Astrocyte of the hippocampus (primary cell): ENCODE results near the gene SUMO2.
A peak's percentile ranks its signal among the peaks of the same experiment; 100 is the strongest.
"Not testable (repeated sequence)": the region's sequence is repeated elsewhere in the genome, so short reads cannot be mapped to it uniquely, and the experiment has no call there.

Source experiments
- DNase-seq: peaks from one replicate; pipeline ENCODE4 v3.0.0; 2011; ENCODE audit warnings: low read depth, low spot score

The SUMO2 gene

DNA sequence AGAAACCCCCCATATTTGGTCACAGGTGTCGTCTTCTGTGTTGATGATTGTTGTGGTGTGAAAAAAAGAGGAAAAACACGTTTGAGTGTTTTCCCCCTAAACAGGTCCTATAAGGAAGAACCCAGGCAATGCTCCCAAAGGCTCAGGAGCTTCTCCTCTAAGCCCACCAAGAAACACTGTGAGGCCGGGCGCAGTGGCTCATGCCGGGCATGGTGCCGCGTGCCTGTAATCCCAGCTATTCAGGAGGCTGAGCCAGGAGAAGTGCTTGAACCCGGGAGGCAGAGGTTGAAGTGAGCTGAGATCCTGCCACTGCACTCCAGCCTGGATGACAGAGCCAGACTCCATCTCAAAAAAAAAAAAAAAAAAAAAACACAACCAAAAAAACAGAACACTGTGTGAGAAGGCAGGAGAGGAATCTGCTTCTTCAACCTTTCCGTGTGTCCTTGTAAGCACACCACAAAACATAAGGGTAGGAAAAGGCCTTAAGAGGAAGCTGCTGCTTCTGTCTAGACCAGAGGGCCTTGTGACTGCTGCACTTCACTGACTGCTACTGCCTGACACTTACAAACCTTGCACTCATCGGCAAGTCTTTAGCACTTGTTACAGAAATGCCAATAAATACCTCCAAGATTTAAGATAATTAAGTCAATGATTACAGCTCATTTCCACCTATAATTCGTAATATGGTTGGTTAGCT lies 37.8 kb downstream of the SUMO2 start:
- DNase-seq, result no peak

- DNase-seq, result no peak
Observed at GRCh38 chr17:75142236-75142971, 40.4 kb downstream of the SUMO2 start.

- DNase-seq, result no peak
Observed at GRCh38 chr17:75138519-75138918, 44.2 kb downstream of the SUMO2 start.

GRCh38 chr17:75137762-75138161 lies 45.0 kb downstream of the SUMO2 start:
- DNase-seq, result not testable (repeated sequence)

- DNase-seq, result no peak
Observed at GRCh38 chr17:75135946-75136345, 46.8 kb downstream of the SUMO2 start.

DNA sequence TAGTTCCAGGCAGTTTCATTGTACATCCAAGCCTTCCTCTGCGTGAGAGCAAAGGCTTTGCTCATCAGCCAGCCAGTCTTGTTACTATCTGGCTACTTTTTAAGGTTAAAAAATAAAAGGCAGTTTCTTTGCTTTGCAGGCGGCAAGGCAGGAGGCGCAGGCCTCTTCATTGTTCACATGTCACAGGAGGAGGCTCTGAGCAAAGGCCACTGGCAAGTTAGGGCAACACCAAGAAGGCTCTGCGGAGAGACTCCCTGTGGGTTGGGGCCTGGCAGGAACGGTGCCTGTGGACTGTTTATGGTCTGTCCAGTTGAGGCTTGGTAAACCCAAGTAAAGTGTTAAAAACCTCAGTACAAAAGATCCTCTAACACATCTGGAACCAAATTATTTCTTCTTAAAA lies 47.3 kb downstream of the SUMO2 start:
- no peak for DNase-seq

DNA sequence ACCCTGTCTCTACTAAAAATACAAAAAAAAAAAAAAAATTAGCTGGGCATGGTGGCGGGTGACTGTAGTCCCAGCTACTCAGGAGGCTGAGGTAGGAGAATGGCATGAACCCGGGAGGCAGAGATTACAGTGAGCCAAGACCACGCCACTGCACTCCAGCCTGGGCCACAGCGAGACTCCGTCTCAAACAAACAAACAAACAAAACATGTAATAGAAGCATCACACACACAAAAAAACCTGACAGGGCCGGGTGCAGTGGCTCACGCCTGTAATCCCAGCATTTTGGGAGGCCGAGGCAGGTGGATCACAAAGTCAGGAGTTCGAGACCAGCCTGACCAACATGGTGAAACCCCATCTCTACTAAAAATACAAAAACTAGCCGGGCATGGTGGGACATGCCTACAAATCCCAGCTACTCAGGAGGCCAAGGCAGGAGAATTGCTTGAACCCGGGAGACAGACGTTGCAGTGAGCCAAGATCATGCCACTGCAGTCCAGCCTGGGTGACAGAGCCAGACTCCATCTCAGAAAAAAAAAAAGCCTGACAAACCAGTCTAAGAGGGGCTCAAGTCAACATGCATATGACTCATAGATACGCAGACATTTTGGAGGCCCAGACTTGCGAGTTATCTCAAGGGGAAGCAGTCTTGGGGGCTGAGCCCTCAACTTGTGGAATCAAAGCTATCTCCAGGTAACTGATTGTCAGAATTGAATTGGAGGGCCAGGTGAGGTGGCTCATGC lies 49.0 kb downstream of the SUMO2 start:
- DNase-seq, result not testable (repeated sequence)

DNA sequence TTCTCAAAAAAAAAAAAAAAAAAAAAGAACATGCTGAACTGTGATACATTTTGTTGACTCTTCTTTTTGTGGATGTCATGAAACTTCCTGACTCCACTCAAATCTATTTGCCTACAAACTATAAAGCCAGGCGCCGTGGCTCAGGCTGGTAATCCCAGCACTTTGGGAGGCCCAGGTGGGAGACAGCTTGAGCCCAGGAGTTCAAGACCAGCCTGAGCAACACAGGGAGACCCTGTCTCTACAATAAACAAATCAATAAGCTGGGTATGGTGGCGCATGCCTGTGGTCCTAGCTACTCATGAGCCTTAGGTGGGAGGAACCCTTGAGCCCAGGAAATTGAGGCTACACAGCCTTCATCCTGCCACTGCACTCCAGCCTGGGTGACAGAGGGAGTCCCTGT lies 49.8 kb downstream of the SUMO2 start:
- no peak for DNase-seq

GRCh38 chr17:75132018-75133000 lies 50.5 kb downstream of the SUMO2 start:
- DNase-seq, result not testable (repeated sequence)

DNA sequence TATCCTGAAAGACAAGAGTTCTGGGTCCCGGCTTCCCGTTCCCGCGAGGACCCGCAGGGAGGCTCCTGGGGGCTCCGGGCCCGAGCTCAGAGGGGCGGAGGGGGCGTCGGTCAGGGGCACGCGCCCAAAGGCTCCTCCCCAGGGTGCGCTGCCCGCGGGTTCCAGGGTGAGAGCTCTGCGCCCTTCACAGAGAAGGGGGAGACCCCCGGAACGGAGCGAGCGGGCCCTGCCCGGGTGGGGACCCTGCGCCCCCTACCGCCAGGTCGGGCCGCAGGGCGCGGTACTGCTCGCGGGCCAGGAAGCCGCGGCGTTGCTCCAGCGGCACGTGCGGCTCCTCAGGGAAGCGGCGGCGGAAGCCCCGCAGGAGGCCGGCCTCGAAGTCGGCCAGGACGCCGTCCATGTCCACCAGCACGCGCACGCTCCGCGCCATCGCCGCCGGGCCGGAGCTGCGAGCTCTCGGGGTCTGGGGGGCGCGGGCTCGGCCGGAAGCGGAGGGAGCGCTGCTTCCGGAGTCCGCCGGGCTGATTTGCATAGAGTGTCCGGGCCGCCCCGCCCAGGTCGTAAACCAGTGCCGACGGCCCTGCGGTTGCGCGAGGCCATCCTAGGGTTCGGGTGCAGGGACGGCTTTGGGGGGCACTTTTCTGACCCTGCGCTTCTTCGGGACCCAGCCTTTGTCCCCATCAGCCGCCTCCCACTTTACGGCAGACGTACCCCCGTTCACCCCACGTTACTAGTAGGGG lies 51.3 kb downstream of the SUMO2 start, which contains the start of gene NT5C:
Gene NT5C, minus strand, starts transcription at position 465 of the 740 bp plus-strand sequence. Its CDS starts 35 bp downstream, at position 430.
- DNase-seq, result peak; percentile 91

GRCh38 chr17:75130632-75131277 lies 52.0 kb downstream of the SUMO2 start:
- DNase-seq, result peak; percentile 81

DNA sequence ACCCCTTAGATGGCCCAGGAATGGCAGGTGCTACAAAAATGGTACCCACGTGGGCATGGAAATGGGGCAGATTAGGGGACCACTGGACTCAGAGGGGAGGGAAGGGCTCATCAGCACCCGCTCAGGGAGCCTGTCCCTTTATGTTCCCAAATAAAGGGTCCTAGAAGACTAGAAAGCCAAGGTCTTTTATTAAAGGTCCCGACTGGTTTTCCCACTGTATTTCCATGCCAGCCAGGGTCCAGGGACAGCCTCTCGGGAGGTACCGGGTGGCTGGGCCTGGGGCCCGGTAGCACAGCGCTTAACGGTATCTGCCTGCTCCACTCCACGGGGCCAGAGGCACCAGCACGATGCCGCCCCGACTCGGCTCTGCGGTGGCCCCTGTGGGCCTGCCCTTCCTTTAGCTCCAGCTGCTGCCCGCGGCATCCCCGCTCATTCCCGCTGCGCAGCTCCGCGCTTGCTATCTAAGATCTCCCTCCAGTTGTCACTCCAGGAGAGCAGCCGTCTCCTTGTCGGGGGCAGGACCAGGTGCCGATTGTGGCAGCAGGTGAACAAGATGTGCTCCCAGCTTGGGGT lies 52.6 kb downstream of the SUMO2 start:
- DNase-seq, result no peak

GRCh38 chr17:75129576-75129975 lies 53.2 kb downstream of the SUMO2 start:
- DNase-seq, result no peak

DNA sequence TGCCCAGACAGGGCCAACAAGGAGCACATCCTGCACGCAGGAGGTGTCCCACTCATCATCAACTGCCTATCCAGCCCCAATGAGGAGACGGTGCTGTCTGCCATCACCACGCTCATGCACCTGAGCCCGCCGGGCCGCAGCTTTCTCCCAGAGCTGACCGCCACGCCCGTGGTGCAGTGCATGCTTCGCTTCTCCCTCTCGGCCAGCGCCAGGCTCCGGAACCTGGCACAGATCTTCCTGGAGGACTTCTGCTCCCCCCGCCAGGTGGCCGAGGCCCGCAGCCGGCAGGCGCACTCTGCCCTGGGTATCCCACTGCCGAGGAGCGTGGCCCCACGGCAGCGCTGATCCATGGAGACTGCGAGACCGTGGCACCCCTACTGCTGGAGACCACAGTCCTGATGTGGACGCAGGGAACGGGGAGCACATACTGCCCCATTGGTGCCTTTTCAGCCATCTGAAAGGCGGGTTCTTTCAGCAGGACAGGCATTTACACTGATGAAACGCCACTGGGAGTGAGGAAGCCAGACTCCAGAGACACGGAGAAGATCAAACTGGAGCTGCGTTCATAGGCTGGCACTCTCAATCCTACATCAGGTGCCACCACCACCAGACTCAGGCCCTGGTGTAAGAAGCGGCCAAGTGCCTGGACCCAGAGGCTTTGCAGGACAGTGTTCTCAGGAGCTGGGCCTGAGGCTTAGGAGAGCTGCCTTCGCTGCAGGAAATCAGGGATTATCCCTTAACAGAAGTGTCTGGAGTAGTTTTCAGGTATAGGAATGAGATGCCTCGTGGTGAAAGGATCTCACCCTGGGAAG lies 53.9 kb downstream of the SUMO2 start:
- no peak for DNase-seq

- not testable (repeated sequence) for DNase-seq
Observed at GRCh38 chr17:75127936-75128335, 54.8 kb downstream of the SUMO2 start.

GRCh38 chr17:75126954-75127353 lies 55.8 kb downstream of the SUMO2 start:
- DNase-seq, result no peak

DNA sequence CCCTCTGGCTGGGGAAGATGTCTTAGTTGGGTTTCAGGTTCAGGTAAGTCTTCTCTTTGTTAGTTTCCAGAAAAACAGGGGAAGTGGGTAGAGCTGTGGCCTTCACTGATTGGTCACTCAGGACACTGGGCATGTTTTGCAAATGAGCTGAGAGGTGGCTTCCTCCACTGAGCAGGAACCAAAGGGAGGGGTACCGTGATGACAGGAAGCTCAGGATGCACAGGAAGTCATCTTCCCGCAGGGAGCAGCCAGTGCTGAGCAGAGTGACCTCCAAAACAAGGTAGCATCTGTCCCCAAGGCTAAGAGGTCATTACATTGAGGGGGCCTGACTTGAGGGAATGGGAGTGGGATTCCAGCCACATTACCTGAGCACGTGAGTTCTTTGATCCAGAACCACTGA lies 56.8 kb downstream of the SUMO2 start:
- DNase-seq, result no peak

DNA sequence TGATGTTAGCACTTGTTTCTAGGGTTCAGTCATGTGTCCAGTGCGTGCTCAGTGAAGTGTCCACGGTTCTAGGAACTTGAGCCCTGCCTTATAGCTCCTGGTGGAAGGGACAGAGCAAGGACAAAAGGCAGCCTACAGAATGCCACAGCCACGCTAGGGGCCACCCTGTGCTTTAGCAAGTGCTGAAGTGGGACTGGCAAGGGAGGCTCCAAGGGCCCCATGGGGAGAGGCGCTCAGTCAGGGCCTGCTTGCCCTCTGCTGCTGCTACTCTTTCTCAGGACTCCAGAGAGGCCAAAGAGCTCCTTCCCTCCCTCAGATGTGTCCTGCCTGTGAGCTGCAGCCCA lies 58.0 kb downstream of the SUMO2 start:
- no peak for DNase-seq
